Pancreas (tissue), 8 donors: Measurements from ENCODE around the gene SLC25A46. TPM values are rescaled to one million over a fixed set of nuclear protein-coding genes. Genes with fewer than 3 reads are reported as not detected.

Experiments used
- polyA plus RNA-seq, 2 donors: library from polyadenylated mRNA; stranded (reverse); fragments of 200-250 nt; gene quantifications; one replicate each; pipeline ENCODE4 v1.2.3, GENCODE V29; 2013
- total RNA-seq, 6 donors: library from RNA; stranded (reverse); fragmentation: NEBNext Ultra II Directional in 4 of 6; extraction: Animal tissue kit (Norgen Biotek cat#: 25700) in 4 of 6; gene quantifications; one replicate each; pipeline versions ENCODE4 v1.2.1 to v1.2.4, GENCODE V29; 2021 to 2023
- donor health status: healthy with polysubstance abuse.
- donor health status: DM: no; HTN: no; CAD: no; lungs with moderate emphysema.
- donor health status: DM: no; HTN: no; CAD: no.
- donor health status: Bipolar disorder and iron deficiency.
- donor health status: DM: yes; HTN: yes; CAD: no.
- donor health status: DM: no; HTN: no; CAD: no.
- donor health status: DM: no; HTN: no; CAD: no.
- donor health status: DM: yes; HTN: yes; CAD: no.

SLC25A46 gene
- total and polyA plus RNA-seq, 8 donors: 6.1 to 20.7 (median 15.7) TPM

Other genes starting within 250 kb of the SLC25A46 start
- 1 to 10 TPM; 1.9 to 3.5 (median 2.3) TPM for gene TMEM232, start 12.3 kb upstream of the SLC25A46 start, total RNA-seq
- gene TMEM232, start 12.3 kb upstream of the SLC25A46 start, polyA plus RNA-seq: 1 to 10 TPM in 1 of 2 donors, under 1 TPM in 1; 0.68 to 2.3 TPM